Activated CD8-positive, alpha-beta T cell treated with anti-CD3 and anti-CD28 coated beads for 36 hours (primary cell): Measurements from ENCODE around the gene SORL1. TPM values are rescaled to one million over a fixed set of nuclear protein-coding genes. Genes with fewer than 3 reads are reported as not detected.

ENCODE experiments used
- ATAC-seq: fragments of 200-7000 bp; cut with Tn5 transposase; one replicate; pipeline ENCODE4 v1.10.0; 2021; ENCODE audit warnings: mild to moderate bottlenecking, moderate library complexity
- CTCF ChIA-PET: fragments of 350-600 bp; sonication (Branson Sonifier 250); formaldehyde crosslinking; loops from one replicate; lab custom pipeline; 2021; ENCODE audit warnings: antibody characterized with exemption; lab: Charles Lee
- POLR2A ChIA-PET: fragments of 350-600 bp; sonication (Branson Sonifier 250); formaldehyde crosslinking; loops from one replicate; lab custom pipeline; 2021; ENCODE audit warnings: antibody characterized with exemption; lab: Charles Lee
- DNase-seq: peaks from one replicate; pipeline ENCODE4 v3.0.0-alpha.2; 2020
- H3K27ac Mint-ChIP-seq: one replicate; pipeline ENCODE4 v1.8.0; 2021; ENCODE audit warnings: mild to moderate bottlenecking, mixed read lengths
- H3K27me3 Mint-ChIP-seq: one replicate; pipeline ENCODE4 v1.8.0; 2021; ENCODE audit warnings: mixed read lengths
- H3K36me3 Mint-ChIP-seq: one replicate; pipeline ENCODE4 v1.8.0; 2021; ENCODE audit warnings: low read depth, mixed read lengths
- H3K4me1 Mint-ChIP-seq: one replicate; pipeline ENCODE4 v1.8.0; 2021; ENCODE audit warnings: low read depth, mixed read lengths
- H3K4me3 Mint-ChIP-seq: one replicate; pipeline ENCODE4 v1.8.0; 2021; ENCODE audit warnings: mild to moderate bottlenecking, moderate library complexity, mixed read lengths
- H3K9me3 Mint-ChIP-seq: one replicate; pipeline ENCODE4 v1.8.0; 2021; ENCODE audit warnings: mixed read lengths
- intact Hi-C: fragments of 100-400 bp; cut with micrococcal nuclease; formaldehyde crosslinking; loops from one replicate; pipeline ENCODE4 v1.10.0; 2022
- total RNA-seq, 2 experiments: library from RNA; stranded (reverse); gene quantifications; one replicate each; pipeline ENCODE4 v1.2.3, GENCODE V29; 2021
- TF ChIP-seq, protein P1 (sequence below): fragments of 200-600 bp; IDR thresholded peaks from one replicate; pipeline ENCODE4 v1.8.0; 2022; ENCODE audit warnings: antibody characterized with exemption, mild to moderate bottlenecking

Gene SORL1
- total RNA-seq, 2 experiments from 2014 or later, result 61.1 to 64.6 TPM

DNA sequence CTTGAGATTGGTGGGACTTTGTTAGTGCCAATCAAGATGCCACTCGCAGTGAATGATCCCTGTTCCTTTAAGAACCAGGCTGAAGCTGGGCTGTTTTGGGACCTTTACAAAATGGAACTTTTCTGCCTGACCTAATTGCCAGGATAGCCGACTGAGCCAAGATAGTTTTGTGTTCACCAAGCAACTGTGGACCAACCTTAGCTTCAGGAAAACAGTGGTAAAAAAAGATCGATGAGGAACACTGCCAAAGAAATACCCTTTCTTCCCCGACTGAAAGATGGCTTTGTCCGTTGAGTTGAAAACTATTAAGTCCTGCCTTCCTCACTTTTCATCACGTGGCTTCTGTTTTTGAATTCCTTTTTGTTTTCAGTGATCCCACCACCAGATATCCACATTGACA, 158.6 kb downstream of the SORL1 start:
- H3K36me3 Mint-ChIP-seq, result peaks cover 35% of the 10 kb centered on the region

DNA sequence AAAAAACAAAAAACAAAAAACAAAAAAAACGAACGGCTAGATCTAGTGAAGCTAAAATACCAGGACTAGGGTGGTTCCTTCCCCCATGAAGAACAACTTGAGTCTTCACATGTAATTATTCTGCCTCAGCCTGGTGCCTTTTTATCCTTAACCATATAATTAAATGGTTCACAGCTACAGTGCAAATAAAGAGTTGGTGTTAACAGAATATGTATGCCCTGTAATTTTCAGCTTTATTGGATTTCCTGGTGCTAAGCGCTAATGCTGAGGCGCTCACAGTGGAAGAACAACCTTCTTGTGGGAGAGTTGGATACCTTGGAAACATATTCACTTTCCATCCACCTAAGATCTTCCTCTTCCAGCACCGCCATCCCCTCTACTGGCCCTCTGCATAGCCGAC, 159.1 kb downstream of the SORL1 start:
- peaks cover 35% of the 10 kb centered on the region for H3K36me3 Mint-ChIP-seq
- H3K9me3 Mint-ChIP-seq, result no peaks in the 10 kb centered on the region
- intact Hi-C loops, result no loop called here
- no peak for ATAC-seq
- H3K27me3 Mint-ChIP-seq, result no peaks in the 10 kb centered on the region
- no peak overlapping the region for H3K27ac Mint-ChIP-seq
- DNase-seq, result no peak
- no peaks in the 10 kb centered on the region for H3K4me1 Mint-ChIP-seq
- TF ChIP-seq, protein P1, sequence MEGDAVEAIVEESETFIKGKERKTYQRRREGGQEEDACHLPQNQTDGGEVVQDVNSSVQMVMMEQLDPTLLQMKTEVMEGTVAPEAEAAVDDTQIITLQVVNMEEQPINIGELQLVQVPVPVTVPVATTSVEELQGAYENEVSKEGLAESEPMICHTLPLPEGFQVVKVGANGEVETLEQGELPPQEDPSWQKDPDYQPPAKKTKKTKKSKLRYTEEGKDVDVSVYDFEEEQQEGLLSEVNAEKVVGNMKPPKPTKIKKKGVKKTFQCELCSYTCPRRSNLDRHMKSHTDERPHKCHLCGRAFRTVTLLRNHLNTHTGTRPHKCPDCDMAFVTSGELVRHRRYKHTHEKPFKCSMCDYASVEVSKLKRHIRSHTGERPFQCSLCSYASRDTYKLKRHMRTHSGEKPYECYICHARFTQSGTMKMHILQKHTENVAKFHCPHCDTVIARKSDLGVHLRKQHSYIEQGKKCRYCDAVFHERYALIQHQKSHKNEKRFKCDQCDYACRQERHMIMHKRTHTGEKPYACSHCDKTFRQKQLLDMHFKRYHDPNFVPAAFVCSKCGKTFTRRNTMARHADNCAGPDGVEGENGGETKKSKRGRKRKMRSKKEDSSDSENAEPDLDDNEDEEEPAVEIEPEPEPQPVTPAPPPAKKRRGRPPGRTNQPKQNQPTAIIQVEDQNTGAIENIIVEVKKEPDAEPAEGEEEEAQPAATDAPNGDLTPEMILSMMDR, result no peak
- CTCF ChIA-PET, result interaction anchor here (1.2 kb wide), 1 partner anchor 417 kb away, joined by 5 read pairs; no protein-coding TSS in a partner anchor
- no peak overlapping the region for H3K4me3 Mint-ChIP-seq
- POLR2A ChIA-PET, result interaction anchor here (0.6 kb wide), 1 partner anchor 1056 kb away, joined by 3 read pairs; no protein-coding TSS in a partner anchor

More for the DNA sequence above, 158.6 kb downstream of the SORL1 start:
- Mint-ChIP-seq H3K27me3 (no peaks in the 10 kb centered on the region), H3K9me3 (no peaks in the 10 kb centered on the region), H3K4me1 (no peaks in the 10 kb centered on the region), H3K27ac (no peak overlapping the region), H3K4me3 (no peak overlapping the region)
- ATAC-seq, result no peak
- ChIA-PET CTCF (interaction anchor here (1.2 kb wide), 1 partner anchor 416 kb away, joined by 5 read pairs; no protein-coding TSS in a partner anchor), POLR2A (no interaction called here)
- no peak for DNase-seq
- intact Hi-C loops, result no loop called here
- TF ChIP-seq, protein P1, result no peak

GRCh38 chr11:121613724-121614123, 161.6 kb downstream of the SORL1 start:
- intact Hi-C loops, result no loop called here
- Mint-ChIP-seq H3K27me3 (no peaks in the 10 kb centered on the region), H3K36me3 (peaks cover 33% of the 10 kb centered on the region), H3K9me3 (no peaks in the 10 kb centered on the region), H3K4me1 (no peaks in the 10 kb centered on the region), H3K27ac (no peak overlapping the region), H3K4me3 (no peak overlapping the region)
- ChIA-PET POLR2A (interaction anchor here (0.8 kb wide), 1 partner anchor 354 kb away, joined by 4 read pairs; no protein-coding TSS in a partner anchor), CTCF (interaction anchor here (2.1 kb wide), 1 partner anchor 22 kb away, joined by 6 read pairs; no protein-coding TSS in a partner anchor)
- ATAC-seq, result no peak
- TF ChIP-seq, protein P1, result no peak
- DNase-seq, result no peak

DNA sequence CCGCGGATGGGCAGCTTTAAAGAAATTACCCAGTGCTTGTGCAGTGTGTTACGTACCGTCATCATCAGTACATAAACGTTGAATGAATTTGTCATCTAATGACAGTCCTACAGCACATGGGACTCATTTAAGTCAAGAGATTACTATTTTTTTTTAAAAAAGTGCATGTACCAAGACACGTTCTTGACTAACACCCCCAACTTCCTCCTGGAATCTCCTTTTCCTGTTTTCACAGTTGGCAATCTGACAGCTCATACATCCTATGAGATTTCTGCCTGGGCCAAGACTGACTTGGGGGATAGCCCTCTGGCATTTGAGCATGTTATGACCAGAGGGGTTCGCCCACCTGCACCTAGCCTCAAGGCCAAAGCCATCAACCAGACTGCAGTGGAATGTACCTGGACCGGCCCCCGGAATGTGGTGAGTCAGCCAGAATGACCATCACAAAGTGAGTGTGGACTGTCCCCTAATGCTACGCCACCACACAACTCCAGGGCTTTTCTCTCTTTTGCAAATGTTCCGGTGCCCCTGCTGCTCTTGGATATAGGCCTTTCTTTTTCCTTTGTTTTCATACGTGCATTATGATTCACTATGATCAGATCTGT, 162.6 kb downstream of the SORL1 start:
- intact Hi-C loops, result no loop called here
- ATAC-seq (no peak), DNase-seq (no peak)
- POLR2A ChIA-PET, result no interaction called here
- H3K4me3 Mint-ChIP-seq, result no peak overlapping the region
- peaks cover 32% of the 10 kb centered on the region for H3K36me3 Mint-ChIP-seq
- no peaks in the 10 kb centered on the region for H3K27me3 Mint-ChIP-seq
- CTCF ChIA-PET, result no interaction called here
- no peaks in the 10 kb centered on the region for H3K9me3 Mint-ChIP-seq
- no peaks in the 10 kb centered on the region for H3K4me1 Mint-ChIP-seq
- TF ChIP-seq, protein P1, result no peak
- H3K27ac Mint-ChIP-seq, result no peak overlapping the region

- Mint-ChIP-seq H3K9me3 (no peaks in the 10 kb centered on the region), H3K4me1 (no peaks in the 10 kb centered on the region), H3K27ac (no peak overlapping the region), H3K4me3 (no peak overlapping the region), H3K36me3 (peaks cover 32% of the 10 kb centered on the region), H3K27me3 (no peaks in the 10 kb centered on the region)
- ATAC-seq, result no peak
- CTCF ChIA-PET, result interaction anchor here (0.8 to 1.0 kb wide), 2 partner anchors 9 to 296 kb away, joined by 3 read pairs; no protein-coding TSS in a partner anchor
- POLR2A ChIA-PET, result no interaction called here
- no peak for DNase-seq
- TF ChIP-seq, protein P1, result no peak
- intact Hi-C loops, result no loop called here
Observed at GRCh38 chr11:121615501-121615900, 163.4 kb downstream of the SORL1 start.
